ENCODE data around the gene CCDC57. TPM values are rescaled to one million over a fixed set of nuclear protein-coding genes. Genes with fewer than 3 reads are reported as not detected.

CCDC57 gene
- total and polyA plus RNA-seq, 2 of the 8 experiments (the other 6 are each of a cell fraction or from before 2014, with no cell fraction given), result 8.4 to 12.9 TPM

DNA sequence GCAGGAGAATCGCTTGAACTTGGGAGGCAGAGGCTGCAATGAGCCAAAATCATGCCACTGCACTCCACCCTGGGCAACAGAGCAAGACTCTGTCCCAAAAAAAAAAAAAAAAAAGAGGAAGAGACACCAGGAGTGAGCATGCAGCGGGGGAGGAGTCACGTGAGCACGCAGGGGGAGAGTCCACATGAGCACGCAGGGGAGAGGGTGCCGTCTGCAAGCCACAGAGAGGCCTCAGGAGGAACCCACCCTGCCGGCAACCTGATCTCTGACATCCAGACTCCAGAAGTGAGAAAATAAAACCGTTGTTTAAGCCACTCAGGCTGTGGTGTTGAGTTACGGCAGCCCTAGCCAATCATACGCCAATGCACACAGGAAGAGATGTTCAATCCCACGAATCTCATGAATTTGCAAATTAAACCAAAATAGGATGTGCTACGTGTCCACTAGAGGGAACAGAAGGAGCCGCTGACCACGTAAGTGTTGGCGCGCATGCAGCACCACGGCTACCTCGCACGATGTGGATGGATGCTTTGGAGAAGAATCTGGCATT is 42.2 kb downstream of the CCDC57 start:
- H3K79me1 ChIP-seq (ENCODE audit: low read depth, low read length), result no peaks in the 10 kb centered on the region
- H3K4me1 ChIP-seq (replicated peaks in 1 of 4; ENCODE audit: control insufficient read depth in 3 of 4, insufficient read depth in 4 of 4, low read length in 3 of 4), result peaks cover 8 to 18% (median 14%) of the 10 kb centered on the region in 4 experiments
- peaks cover 24 to 26% of the 10 kb centered on the region in 2 experiments for H4K20me1 ChIP-seq (replicated peaks in 1 of 2; ENCODE audit: control insufficient read depth in 1 of 2, insufficient read depth in 2 of 2, low read length in 2 of 2)
- H4K5ac ChIP-seq (ENCODE audit: insufficient read length, low read depth, low read length), result no peak overlapping the region
- H4K8ac ChIP-seq (ENCODE audit: extremely low read depth, insufficient read depth, low read length), result no peak overlapping the region
- FAIRE-seq (no peak), DNase-seq (ENCODE audit: low read depth in 1 of 2, low spot score in 2 of 2) (no peak)
- peaks cover 29 to 49% (median 45%) of the 10 kb centered on the region in 4 experiments for H3K27me3 ChIP-seq (replicated peaks in 1 of 4; ENCODE audit: control insufficient read depth in 3 of 4, extremely low read depth in 1 of 4, insufficient read depth in 3 of 4, low read length in 3 of 4)
- H3K36me3 ChIP-seq (ENCODE audit: control insufficient read depth in 2 of 4, insufficient read depth in 4 of 4, low read length in 3 of 4), result peaks cover 0 to 8% (median 2%) of the 10 kb centered on the region in 4 experiments; a peak in 3 of 8 replicates
- H3K4ac ChIP-seq (replicated peaks; ENCODE audit: insufficient read length, low read depth, low read length), result no peak overlapping the region
- no peak overlapping the region for H2BK5ac ChIP-seq (ENCODE audit: low read depth, low read length)
- H2BK20ac ChIP-seq (ENCODE audit: low read length), result no peak overlapping the region
- H3K56ac ChIP-seq (replicated peaks; ENCODE audit: insufficient read length, low read depth, low read length), result no peak overlapping the region
- H3K4me3 ChIP-seq (ENCODE audit: extremely low read depth in 1 of 4, insufficient read depth in 2 of 4, low read depth in 3 of 4, low read length in 4 of 4), result no peak overlapping the region
- H3K23me2 ChIP-seq (ENCODE audit: low read depth, low read length), result no peaks in the 10 kb centered on the region
- no peak overlapping the region for H4K91ac ChIP-seq (replicated peaks; ENCODE audit: insufficient read length, low read length)
- H3K9me3 ChIP-seq (ENCODE audit: insufficient read depth in 2 of 2, low read depth in 1 of 2, low read length in 1 of 2), result no peaks in the 10 kb centered on the region
- H3K79me2 ChIP-seq (ENCODE audit: control insufficient read depth in 1 of 2, insufficient read depth in 2 of 2, low read length in 2 of 2), result no peaks in the 10 kb centered on the region
- H2BK15ac ChIP-seq (ENCODE audit: low read length), result no peak overlapping the region
- CTCF ChIA-PET (ENCODE audit: partially characterized antibody), result no interaction called here
- H3K18ac ChIP-seq (ENCODE audit: extremely low read depth, low read length), result no peak overlapping the region
- 93% methylated on average over 15 of the region's 19 CpGs; no CpG with 5 or more reads in 1 of the 2 experiments for WGBS, 2 experiments (ENCODE audit: extremely low coverage in 1 of 2, insufficient coverage in 1 of 2, insufficient read length in 1 of 2, insufficient replicate concordance in 2 of 2, low coverage in 1 of 2, low lambda C conversion rate in 2 of 2, missing lambda C conversion rate in 1 of 2)
- no peak overlapping the region for H3K23ac ChIP-seq (ENCODE audit: insufficient read length)
- H3K9ac ChIP-seq (replicated peaks in 1 of 4; ENCODE audit: extremely low read depth in 1 of 4, low read depth in 3 of 4, low read length in 3 of 4), result no peak overlapping the region
- POLR2A ChIA-PET (ENCODE audit: partially characterized antibody), result no interaction called here
- H2AK5ac ChIP-seq (ENCODE audit: low read depth, low read length), result no peak overlapping the region
- no peak overlapping the region for H2BK12ac ChIP-seq (ENCODE audit: low read depth, low read length)
- no peak overlapping the region for H3K27ac ChIP-seq (ENCODE audit: low read depth, low read length)
- no peak overlapping the region for H3K14ac ChIP-seq (ENCODE audit: insufficient read length)
- H3K4me2 ChIP-seq (ENCODE audit: insufficient read depth in 1 of 2, low read depth in 2 of 2, low read length in 2 of 2), result no peak overlapping the region
- H2BK120ac ChIP-seq (replicated peaks; ENCODE audit: low read depth, low read length), result no peak overlapping the region
- no peak overlapping the region for H2AFZ ChIP-seq (ENCODE audit: low read length)
- no peak for TF ChIP-seq PHF8 (conservative IDR thresholded peaks at IDR 0.05; ENCODE audit: low read depth, low read length)
- TF ChIP-seq TBP (IDR thresholded peaks at IDR 0.05; ENCODE audit: low read depth, low read length), result no peak
- TF ChIP-seq RXRA (IDR thresholded peaks at IDR 0.05; ENCODE audit: insufficient read depth, low read depth, low read length), result no peak
- no peak for TF ChIP-seq TAF1 (IDR thresholded peaks at IDR 0.05; ENCODE audit: low read depth, low read length)
- TF ChIP-seq JUND (IDR thresholded peaks at IDR 0.05; ENCODE audit: low read length), result no peak
- no peak for TF ChIP-seq RFX5 (IDR thresholded peaks at IDR 0.05; ENCODE audit: borderline replicate concordance, low read depth, low read length)
- TF ChIP-seq CREB1 (IDR thresholded peaks at IDR 0.05), result no peak
